Left lung (tissue), 10 donors: ENCODE measurements around the gene TASOR. TPM values are rescaled to one million over a fixed set of nuclear protein-coding genes. Genes with fewer than 3 reads are reported as not detected.
"Not testable (repeated sequence)": the region's sequence is repeated elsewhere in the genome, so short reads cannot be mapped to it uniquely, and the experiment has no call there.

Source experiments
- ATAC-seq: fragments of 200-7000 bp; cut with Tn5 transposase; one replicate; pipeline ENCODE4 v1.9.1; 2020; ENCODE audit warnings: moderate library complexity
- DNase-seq, 4 donors: peaks; one replicate each; pipeline ENCODE4 v3.0.0-alpha.2; 2013 to 2020
- H3K27ac ChIP-seq, 2 donors: fragments of 200-600 bp; sonication (generic) in 1 of 2; one replicate each; pipeline versions ENCODE4 v1.5.0 to v1.8.0; 2020 to 2021
- H3K27me3 ChIP-seq, 2 donors: fragments of 200-600 bp; sonication (generic) in 1 of 2; one replicate each; pipeline versions ENCODE4 v1.5.0 to v1.8.0; 2020 to 2021
- H3K36me3 ChIP-seq, 2 donors: fragments of 200-600 bp; sonication (generic) in 1 of 2; one replicate each; pipeline versions ENCODE4 v1.5.0 to v1.8.0; 2020 to 2021
- H3K4me1 ChIP-seq, 2 donors: fragments of 200-600 bp; one replicate each; pipeline ENCODE4 v1.8.0; 2021
- H3K4me3 ChIP-seq, 2 donors: fragments of 200-600 bp; sonication (generic) in 1 of 2; one replicate each; pipeline versions ENCODE4 v1.5.0 to v1.8.0; 2020 to 2021; ENCODE audit warnings: mild to moderate bottlenecking in 1 of 2
- H3K9me3 ChIP-seq, 2 donors: fragments of 200-600 bp; sonication (generic) in 1 of 2; one replicate each; pipeline versions ENCODE4 v1.5.0 to v1.8.0; 2020 to 2021
- intact Hi-C, 2 donors: fragments of 100-400 bp; cut with DNase I; formaldehyde crosslinking; loops; one replicate each; pipeline versions ENCODE4 v1.11.2 to v1.14.2; 2022
- polyA plus RNA-seq, 6 donors: library from polyadenylated mRNA; unstranded; fragments of 120-200 nt; gene quantifications; one replicate each; pipeline ENCODE4 v1.2.1, GENCODE V29; 2013; ENCODE audit not compliant: insufficient read length in 6 of 6
- total RNA-seq, 2 donors: library from RNA; stranded (reverse); fragmentation: NEBNext Ultra II Directional; extraction: Animal tissue kit (Norgen Biotek cat#: 25700); gene quantifications; one replicate each; pipeline ENCODE4 v1.2.1, GENCODE V29; 2021
- TF ChIP-seq, protein P1 (sequence below), 2 donors: fragments of 200-600 bp; sonication (generic) in 1 of 2; IDR thresholded peaks; one replicate each; pipeline versions ENCODE4 v1.5.0 to v1.8.0; 2021; ENCODE audit warnings: antibody characterized with exemption in 2 of 2
- donor health status: DM: no; HTN: yes; CAD: no.
- donor health status: DM: no; HTN: no; CAD: no.

Gene TASOR
- total and polyA plus RNA-seq, 8 donors = 61.8 to 91.3 (median 81.3) TPM

- Histone ChIP-seq H3K4me3 (no peak overlapping the region), H3K27me3 (no peaks in the 10 kb centered on the region), H3K27ac (no peak overlapping the region), H3K9me3 (no peaks in the 10 kb centered on the region), H3K4me1 (no peaks in the 10 kb centered on the region), H3K36me3 (peaks cover 0 to 60% of the 10 kb centered on the region in 2 donors)
- no peak for ATAC-seq
- no peak for DNase-seq
- TF ChIP-seq, protein P1, sequence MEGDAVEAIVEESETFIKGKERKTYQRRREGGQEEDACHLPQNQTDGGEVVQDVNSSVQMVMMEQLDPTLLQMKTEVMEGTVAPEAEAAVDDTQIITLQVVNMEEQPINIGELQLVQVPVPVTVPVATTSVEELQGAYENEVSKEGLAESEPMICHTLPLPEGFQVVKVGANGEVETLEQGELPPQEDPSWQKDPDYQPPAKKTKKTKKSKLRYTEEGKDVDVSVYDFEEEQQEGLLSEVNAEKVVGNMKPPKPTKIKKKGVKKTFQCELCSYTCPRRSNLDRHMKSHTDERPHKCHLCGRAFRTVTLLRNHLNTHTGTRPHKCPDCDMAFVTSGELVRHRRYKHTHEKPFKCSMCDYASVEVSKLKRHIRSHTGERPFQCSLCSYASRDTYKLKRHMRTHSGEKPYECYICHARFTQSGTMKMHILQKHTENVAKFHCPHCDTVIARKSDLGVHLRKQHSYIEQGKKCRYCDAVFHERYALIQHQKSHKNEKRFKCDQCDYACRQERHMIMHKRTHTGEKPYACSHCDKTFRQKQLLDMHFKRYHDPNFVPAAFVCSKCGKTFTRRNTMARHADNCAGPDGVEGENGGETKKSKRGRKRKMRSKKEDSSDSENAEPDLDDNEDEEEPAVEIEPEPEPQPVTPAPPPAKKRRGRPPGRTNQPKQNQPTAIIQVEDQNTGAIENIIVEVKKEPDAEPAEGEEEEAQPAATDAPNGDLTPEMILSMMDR (IDR thresholded peaks at IDR 0.05) = no peak
- intact Hi-C loops = no loop called here
These were observed 41.6 kb upstream of the TASOR start for GRCh38 chr3:56724676-56725075.

- H3K27ac ChIP-seq = no peak overlapping the region
- intact Hi-C loops = no loop called here
- peaks cover 0 to 22% of the 10 kb centered on the region in 2 donors for H3K36me3 ChIP-seq
- H3K4me1 ChIP-seq = no peaks in the 10 kb centered on the region
- TF ChIP-seq, protein P1 (IDR thresholded peaks at IDR 0.05) = no peak
- DNase-seq (no peak), ATAC-seq (no peak)
- no peak overlapping the region for H3K4me3 ChIP-seq
- peaks cover 0 to 7% of the 10 kb centered on the region in 2 donors for H3K9me3 ChIP-seq
- H3K27me3 ChIP-seq = no peaks in the 10 kb centered on the region
These were observed 37.8 kb upstream of the TASOR start for GRCh38 chr3:56720849-56721248.

DNA sequence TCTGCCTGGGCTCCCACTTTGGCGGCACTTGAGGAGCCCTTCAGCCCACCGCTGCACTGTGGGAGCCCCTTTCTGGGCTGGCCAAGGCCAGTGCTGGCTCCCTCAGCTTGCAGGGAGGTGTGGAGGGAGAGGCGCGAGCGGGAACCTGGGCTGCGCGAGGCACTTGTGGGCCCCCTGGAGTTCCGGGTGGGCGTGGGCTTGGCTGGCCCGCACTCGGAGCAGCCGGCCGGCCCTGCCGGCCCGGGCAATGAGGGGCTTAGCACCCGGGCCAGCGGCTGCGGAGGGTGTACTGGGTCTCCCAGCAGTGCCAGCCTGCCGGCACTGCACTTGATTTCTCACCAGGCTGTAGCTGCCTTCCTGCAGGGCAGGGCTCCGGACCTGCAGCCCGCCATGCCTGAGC, 35.7 kb upstream of the TASOR start:
- intact Hi-C loops, ATAC-seq, H3K4me1 ChIP-seq, DNase-seq, H3K36me3 ChIP-seq, H3K27me3 ChIP-seq, H3K4me3 ChIP-seq, H3K27ac ChIP-seq: not testable (repeated sequence)
- peaks cover 0 to 12% of the 10 kb centered on the region in 2 donors for H3K9me3 ChIP-seq

GRCh38 chr3:56711344-56711743, 28.3 kb upstream of the TASOR start:
- intact Hi-C loops = no loop called here
- DNase-seq (no peak), ATAC-seq (no peak)
- no peaks in the 10 kb centered on the region for H3K36me3 ChIP-seq
- no peaks in the 10 kb centered on the region for H3K27me3 ChIP-seq
- H3K4me1 ChIP-seq = no peaks in the 10 kb centered on the region
- TF ChIP-seq, protein P1 (IDR thresholded peaks at IDR 0.05) = no peak
- H3K4me3 ChIP-seq = no peak overlapping the region
- H3K9me3 ChIP-seq = peaks cover 0 to 7% of the 10 kb centered on the region in 2 donors
- no peak overlapping the region for H3K27ac ChIP-seq

DNA sequence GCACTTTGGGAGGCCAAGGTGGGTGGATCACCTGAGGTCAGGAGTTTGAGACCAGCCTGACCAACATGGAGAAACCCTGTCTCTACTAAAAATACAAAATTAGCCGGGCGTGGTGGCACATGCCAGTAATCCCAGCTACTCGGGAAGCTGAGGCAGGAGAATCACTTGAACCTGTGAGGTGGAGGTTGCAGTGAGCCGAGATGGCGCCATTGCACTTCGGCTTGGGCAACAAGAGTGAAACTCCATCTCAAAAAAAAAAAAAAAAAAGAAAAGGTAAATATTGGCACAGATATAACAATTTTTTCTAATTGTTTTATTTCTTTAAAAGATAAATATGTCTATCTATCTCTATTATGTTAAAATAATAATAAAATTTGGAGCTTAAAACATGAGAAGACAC, 24.3 kb upstream of the TASOR start:
- not testable (repeated sequence) for H3K4me3 ChIP-seq, H3K27ac ChIP-seq, H3K27me3 ChIP-seq, DNase-seq, H3K36me3 ChIP-seq, ATAC-seq, H3K4me1 ChIP-seq, H3K9me3 ChIP-seq
- intact Hi-C loops = loop anchor here in 1 of 2 donors (10.0 kb wide), 1 partner anchor 277 kb away; no protein-coding TSS in a partner anchor

- Histone ChIP-seq H3K9me3 (no peaks in the 10 kb centered on the region), H3K27ac (no peak overlapping the region), H3K4me3 (no peak overlapping the region), H3K36me3 (no peaks in the 10 kb centered on the region), H3K27me3 (no peaks in the 10 kb centered on the region), H3K4me1 (peaks cover 0 to 7% of the 10 kb centered on the region in 2 donors)
- TF ChIP-seq, protein P1 (IDR thresholded peaks at IDR 0.05) = no peak
- intact Hi-C loops = loop anchor here in 1 of 2 donors (10.0 kb wide), 1 partner anchor 278 kb away; no protein-coding TSS in a partner anchor
- ATAC-seq (no peak), DNase-seq (no peak)
These were observed 23.6 kb upstream of the TASOR start for GRCh38 chr3:56706629-56707028.
